Stimulated activated naive CD8-positive, alpha-beta T cell treated with anti-CD3 and anti-CD28 coated beads, Interleukin-15, Interleukin-2, amounts not matched to agents 100 U/mL and 50 U/mL, for 24 hours (primary cell): ENCODE results near the gene AARS2.

Source experiments
- ATAC-seq: fragments of 150-1000 bp; cut with Tn5 transposase; one replicate; pipeline ENCODE4 v1.10.0; 2021
- DNase-seq: peaks from one replicate; pipeline ENCODE4 v3.0.0; 2021

Gene AARS2

DNA sequence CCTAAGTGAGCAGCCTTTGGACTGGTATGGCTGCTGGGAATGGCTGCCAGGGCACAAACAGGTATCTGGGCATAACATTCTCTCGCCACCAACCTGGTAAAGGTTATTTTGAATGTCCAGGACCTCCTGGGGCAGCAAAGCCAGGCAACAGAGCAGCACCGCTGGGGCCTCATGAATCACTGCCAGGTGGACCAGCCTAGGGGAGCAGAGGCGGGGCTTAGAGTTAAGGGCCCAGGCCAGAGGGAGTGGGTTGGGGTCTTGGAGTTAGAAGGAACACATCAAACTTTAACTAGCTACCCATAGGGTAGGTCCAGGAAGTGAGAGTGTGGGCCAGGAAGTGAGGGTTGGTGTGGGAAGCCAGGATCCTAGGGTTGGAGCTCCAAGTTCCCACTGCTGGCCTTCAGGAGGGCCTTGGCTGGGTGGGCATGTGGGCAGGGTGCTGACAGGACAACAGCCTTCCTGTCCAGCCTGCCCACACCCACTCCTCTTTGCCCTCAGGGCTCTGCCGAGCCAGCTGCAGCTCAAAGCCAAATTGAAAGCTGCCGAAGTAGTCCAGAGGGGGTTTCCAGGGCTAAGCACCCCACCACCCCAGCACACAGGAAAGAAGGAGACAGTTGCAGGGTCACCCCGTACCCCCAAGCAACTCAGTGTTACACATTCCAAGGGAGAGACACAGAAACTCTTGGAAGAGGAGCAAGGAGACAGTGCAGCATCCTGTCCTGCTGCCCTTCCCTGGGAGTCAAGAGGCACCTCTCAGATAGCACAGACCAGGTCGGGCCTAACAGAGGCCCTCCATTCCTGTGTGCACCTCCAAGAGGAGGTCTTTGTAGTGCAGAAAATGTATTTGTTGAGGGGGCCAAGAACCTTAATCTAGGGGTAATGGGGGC, 50.4 kb downstream of the AARS2 start:
- DNase-seq, result peak; percentile 23
- no peak for ATAC-seq

DNA sequence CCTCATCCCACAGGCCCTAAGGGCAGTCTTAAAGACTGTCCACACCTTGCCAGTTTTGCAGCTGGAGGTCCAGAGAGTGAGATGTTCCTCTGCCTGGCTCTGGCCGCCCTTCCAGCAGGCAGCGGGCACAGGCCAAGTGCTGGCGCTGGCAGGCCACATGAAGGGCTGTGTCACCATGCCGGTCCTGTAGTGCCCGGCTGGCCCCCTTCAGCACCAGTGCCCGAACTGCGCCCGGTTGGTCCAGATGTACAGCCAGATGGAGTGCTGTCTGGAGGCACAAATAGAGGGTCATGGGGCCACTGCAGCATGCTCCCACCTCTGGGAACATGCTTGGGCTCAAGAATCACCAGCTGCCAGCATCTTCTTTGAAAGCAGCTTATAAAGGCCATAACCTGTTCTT, 51.6 kb downstream of the AARS2 start:
- no peak for DNase-seq
- no peak for ATAC-seq

DNA sequence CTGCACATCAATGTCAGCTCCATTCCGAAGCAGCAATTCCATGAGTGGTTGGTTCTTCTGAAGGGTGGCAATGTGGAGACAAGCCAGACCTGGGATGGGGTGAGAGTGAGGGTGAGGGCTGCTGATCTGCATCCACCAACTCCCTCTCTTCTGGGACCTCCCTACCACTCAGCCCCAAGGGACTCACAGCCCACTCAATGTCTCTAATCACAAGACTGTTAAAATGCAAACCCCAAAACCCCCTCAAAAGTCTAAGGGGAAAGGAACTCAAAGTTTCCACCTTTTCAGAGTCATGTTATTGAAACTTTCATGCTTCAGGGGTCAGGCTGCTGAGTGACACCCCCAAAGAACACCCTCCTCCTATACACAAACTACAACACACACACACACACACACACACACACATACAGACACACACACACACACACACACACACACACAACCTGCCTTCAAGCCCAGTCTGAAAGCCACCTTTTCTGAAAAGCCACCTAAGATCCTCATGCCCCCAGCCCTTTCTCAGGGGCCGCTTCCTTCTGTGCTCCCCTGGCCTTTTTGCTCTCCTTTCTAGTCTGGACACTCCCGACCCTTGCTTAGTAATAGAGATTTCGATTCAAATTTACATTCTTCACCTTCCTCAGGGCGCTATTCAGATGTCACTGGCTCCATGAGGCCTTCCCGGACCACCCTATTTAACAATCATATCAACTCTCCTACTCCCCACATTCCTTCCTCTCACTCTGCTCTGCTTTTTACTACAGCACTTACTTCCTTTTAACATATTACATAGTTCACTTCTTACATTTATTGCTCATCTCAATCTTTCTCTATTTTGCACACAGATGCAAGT, 52.5 kb downstream of the AARS2 start:
- DNase-seq, result no peak
- ATAC-seq, result no peak

DNA sequence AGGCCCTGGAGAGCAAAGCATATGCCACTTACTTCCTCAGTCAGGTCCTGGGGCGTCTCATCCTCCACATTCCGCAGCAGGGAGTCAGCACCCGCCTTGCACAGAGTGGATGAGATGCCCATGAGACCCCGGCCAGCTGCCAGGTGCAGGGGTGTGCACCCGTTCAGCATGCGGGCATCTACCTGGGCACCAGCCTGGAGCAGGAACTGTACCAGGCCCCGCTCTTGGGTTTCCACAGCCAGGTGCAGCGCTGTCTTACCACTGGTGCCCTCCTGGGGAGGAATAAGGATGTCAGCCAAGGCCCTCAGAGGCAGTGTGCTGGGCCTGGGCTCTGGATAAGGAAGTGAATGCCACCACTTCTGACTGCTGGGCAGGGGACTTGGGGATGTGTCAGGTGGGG, 53.1 kb downstream of the AARS2 start:
- no peak for DNase-seq
- ATAC-seq, result no peak

DNA sequence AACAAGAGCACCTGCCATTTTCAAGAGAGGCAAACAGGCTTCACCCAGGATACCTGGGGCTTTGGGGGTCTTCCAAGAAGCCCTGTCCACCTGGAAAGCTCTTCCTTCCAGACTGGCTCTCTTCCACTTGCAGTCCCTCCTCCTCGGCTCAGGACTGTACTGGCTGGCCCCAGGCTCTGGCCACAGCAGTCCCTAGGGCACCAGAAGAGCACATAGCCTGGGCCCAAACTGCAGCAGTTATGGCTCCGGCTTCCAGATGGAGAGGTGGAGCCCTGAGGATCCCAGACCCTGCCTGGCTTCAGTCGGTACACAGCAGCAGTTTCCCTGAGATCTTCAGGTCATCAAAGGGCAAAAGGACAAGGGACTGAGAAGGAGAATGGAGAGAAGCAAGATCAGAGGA, 54.2 kb downstream of the AARS2 start:
- ATAC-seq, result no peak
- no peak for DNase-seq

DNA sequence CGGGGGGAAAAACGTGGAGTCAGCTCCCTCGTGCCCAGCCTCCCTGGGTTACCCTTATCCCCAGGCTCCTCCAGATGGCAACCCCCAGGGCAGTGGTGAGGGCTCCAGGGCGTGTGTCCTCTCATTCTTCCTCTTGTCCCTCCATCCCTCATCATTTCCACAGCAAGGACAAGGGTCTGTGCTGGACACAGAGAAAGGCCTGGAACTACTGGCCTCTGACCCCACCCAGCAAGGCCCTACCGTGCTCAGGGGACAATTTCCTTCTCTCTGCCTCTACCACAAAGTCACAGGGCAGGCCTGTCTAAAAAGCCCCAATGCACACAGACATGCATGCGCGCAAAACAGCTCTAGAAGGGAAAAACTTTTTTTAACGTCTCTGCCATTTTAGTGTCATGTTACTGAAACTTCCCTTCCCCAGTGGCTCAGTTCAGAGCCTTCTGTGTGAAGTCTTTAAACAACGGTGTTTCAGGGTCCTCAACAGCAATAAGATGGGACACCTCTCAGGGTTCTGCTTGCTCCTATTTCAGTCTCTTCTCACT, 54.8 kb downstream of the AARS2 start:
- ATAC-seq (no peak), DNase-seq (no peak)

DNA sequence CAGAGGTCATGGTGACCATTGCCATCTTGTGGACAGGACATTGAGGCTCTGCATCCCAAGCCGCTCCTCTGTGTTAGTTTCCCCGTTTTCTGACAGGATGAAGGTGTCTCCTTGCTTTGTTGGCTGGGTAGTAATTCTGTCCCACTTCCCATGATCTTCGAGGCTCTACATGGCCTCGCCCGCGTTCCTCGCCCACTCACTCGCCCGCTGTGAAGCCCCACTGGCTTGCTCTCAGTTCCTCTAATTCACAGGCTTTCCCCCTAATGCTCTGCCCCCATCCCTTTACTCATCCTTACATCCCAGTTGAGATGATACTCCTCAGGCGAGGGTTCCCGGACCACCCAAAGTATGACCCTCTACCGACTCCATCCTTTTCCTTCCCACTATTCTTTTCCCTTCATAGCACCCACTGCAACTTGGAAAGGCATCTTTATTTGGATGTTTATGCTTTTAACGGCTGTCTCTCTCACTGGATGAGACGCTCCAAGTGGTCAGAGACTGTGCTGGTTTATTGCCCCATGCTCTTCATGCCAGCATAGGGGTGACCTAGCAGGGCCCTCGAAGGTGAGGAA, 55.3 kb downstream of the AARS2 start:
- ATAC-seq (peak; percentile 0), DNase-seq (no peak)

DNA sequence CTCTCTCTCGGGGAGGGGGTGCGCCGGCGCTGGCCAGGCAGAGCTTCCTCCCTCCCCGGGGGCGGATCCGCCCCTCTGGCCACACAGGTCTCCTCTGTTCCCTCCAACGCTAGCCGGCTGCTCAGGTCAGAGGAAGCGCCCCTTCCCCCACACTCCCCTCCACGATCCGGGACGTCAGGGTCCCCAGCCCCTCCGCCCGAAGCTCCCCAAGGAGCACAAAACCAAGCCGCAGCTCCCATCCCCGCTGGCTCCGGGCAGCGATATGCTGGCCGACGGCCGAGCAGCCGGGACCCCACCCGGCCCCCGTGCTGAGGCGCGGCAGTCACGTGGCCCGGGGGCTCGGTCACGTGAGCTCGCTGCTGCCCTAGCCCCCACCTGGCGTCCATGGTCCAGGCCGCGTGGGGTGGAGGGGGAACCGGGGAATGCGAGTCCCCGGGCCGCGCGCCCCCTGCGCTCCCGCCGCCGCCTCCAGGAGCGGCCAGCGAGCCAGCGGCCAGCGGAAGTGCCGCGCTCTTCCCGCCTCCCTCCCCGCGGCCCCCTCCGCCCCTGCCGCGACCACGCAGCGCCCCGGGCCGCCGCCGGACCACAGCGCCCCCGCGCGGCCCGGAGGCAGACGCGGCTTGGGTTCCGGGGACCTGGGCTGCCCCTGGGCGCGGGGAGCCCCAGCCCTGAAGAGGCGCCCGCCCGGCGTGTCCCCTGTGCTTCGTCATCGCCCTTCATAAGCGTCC, 56.0 kb downstream of the AARS2 start, which contains the start of gene SLC35B2:
Gene SLC35B2, minus strand, starts transcription at position 504 of the 728 bp plus-strand sequence. Its CDS starts 118 bp downstream, at position 386.
- peak; percentile 68 for ATAC-seq
- DNase-seq, result peak; percentile 78

DNA sequence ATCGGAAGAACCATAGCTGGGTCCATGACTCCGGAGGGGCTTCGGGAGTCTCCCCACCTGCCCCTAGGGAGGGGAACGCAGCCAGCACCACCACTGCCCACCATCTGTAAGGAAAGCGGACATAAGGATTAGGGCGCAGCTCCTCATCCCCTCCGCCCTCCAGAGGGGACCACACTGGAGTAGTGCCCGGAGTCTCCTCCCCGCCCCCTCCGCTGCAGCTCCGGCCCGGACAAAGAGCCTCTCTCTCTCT, 56.4 kb downstream of the AARS2 start:
- ATAC-seq (no peak), DNase-seq (peak; percentile 59)

DNA sequence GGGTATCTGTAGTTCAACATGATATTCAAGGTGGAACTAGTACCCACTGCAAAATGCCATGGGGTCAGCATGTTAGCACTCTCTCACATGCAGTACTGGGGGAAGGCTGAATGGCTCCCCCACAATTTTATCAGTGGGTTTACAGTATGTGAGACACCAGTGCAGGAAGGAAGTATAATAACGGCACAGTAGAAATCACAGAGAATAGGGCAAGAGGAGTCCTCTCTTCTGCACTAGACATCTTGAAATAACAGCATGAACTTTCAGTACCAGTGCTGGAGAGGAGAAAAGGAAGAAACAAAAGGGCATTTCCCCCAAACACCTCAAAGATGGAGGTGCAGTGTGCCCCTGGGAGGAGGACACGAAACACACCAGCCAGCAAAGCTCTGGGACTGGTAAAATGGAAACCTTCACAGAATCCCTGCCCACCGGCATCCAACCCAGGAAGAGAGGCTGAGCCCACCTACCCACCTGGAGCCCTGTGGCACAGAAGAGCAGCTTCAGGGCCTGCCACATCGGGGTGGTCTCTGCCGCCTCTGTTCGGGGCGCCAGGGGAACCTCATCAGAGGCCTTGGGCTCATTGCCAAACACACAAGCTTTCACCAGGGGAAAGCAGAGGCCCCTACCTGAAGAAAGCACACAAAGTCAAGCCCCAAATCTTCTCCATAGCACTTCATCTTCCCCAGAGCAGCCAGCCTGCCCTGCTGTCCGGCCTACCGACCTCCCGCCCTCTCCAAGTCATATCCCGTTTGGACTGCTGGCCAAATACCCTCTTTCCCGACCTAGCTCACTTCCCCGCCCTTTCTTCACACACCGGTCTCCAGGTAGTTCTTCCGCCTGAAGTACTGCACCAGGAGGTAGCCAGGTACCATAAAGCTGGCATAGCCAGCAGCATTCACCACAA, 57.0 kb downstream of the AARS2 start:
- ATAC-seq (peak; percentile 10), DNase-seq (peak; percentile 36)

DNA sequence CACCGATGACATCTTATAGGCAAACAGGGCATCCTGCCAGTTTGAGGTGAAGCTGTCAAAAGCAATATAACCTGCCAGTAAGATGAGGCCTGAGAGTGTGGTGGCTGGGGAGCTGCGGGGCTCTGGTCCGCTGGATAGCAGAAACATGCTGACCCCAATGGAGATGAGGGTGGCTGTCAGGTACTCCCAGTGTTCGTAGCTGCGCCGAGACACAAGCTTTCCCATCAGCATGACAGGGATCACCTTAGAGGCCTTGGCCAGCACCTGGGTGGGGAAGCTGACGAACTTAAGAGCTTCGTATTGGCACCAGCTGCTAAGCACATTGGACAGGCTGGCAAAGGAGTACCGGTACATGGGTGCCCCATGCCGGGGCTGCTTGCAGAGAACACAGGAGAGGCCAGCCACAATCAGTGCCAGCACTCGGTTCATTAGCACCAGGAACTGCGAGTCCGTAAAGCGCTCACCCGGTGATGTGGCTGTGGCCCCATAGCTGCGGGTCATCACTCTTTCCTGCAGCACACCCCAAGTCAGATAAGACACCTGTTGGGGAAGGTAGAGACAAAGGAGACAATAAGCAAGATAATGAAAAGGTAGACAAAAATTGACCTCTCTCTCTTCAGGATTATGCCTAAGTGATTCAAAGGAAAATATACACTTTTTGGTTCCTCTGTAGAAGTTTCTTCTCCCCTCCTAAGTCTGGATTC, 57.9 kb downstream of the AARS2 start:
- peak; percentile 46 for DNase-seq
- peak; percentile 2 for ATAC-seq

DNA sequence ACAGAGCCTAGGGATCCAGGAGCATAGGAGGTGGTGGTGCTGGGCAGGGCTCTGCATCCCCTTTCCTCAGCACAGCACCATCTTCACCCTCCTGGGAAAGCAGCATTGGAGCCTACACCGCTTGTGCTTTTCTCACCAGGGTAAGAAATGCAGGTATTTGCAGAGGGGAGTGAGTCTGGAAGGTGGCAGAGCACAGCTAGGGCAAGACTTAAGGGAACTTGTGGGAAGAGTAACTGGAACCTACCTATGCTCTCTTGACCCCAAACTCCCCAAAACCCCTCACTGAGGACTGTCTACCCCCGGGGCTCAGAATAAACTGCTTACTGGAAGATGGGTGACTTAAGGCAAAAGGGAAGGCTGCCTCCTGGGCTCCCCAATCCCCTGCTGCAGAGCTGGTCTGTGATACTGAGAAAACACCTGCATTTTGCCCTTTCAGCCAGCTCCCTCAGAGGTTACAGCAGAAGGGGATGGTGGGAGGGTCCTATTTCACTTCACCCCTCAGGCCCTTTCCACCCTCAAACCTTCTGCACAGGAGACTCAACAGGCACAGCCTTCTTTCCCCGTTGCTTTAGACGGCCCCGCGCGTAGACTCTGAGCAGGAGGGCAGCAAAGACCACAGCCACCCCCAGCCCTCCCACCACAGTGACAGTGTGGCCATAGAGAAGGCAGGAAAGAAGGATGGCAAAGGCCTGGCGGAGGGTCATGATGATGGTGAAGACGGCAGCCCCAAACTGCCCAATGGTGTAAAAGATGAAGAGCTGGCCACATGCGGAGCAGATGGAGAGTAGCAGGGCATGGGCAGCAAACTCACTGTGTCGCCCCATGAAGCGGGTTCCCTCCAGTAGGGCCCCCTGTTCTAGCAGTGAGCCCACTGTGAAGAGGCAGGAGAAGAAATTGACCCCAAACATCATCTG, 58.7 kb downstream of the AARS2 start:
- DNase-seq, result peak; percentile 49

DNA sequence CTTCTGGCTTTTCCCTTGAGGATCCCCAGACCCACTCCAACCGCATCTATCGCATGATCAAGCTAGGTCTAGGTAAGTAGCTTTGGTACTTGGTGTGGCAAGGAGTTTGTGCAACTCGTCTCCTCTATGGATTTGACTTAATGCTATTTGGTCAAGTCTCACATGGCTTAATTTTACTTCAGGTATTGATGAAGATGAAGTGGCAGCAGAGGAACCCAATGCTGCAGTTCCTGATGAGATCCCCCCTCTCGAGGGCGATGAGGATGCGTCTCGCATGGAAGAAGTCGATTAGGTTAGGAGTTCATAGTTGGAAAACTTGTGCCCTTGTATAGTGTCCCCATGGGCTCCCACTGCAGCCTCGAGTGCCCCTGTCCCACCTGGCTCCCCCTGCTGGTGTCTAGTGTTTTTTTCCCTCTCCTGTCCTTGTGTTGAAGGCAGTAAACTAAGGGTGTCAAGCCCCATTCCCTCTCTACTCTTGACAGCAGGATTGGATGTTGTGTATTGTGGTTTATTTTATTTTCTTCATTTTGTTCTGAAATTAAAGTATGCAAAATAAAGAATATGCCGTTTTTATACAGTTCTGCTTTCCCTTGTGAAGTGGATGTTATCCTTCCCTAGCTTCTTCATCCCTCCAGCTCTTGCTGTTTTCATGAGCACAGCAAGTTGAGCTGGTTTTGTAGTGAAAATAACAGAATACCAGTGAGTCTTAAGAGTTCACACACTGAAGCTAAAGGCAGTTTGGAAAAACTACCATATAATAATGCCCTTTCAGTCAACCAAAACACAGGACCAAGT, 59.6 kb downstream of the AARS2 start:
- ATAC-seq (no peak), DNase-seq (peak; percentile 78)

More for the DNA sequence above, 58.7 kb downstream of the AARS2 start:
- ATAC-seq, result peak; percentile 1

DNA sequence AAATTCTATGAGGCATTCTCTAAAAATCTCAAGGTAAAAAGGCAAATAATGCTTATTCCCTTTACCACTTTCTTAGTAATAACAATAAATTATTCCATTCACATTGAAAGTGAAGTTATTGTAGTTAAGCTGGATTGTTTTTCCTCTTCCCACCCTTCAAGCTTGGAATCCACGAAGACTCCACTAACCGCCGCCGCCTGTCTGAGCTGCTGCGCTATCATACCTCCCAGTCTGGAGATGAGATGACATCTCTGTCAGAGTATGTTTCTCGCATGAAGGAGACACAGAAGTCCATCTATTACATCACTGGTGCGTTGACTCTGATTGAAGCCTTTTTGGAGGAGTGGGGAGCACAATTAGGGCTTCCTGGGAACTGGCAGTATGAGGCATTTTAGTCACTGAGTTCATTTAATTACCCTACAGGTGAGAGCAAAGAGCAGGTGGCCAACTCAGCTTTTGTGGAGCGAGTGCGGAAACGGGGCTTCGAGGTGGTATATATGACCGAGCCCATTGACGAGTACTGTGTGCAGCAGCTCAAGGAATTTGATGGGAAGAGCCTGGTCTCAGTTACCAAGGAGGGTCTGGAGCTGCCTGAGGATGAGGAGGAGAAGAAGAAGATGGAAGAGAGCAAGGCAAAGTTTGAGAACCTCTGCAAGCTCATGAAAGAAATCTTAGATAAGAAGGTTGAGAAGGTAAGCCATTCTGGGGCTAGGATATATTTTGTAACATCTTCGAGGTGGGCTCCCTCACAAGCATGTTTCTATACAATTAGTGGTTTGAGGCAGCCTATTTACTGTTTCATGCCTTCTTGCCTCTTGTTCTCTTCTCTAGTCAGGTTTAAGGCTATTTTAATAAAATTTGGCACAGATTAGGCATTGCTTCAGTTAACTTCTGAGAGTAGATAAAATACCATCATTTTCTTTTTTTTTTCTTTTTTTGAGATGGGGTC, 61.3 kb downstream of the AARS2 start:
- ATAC-seq, result no peak
- no peak for DNase-seq

DNA sequence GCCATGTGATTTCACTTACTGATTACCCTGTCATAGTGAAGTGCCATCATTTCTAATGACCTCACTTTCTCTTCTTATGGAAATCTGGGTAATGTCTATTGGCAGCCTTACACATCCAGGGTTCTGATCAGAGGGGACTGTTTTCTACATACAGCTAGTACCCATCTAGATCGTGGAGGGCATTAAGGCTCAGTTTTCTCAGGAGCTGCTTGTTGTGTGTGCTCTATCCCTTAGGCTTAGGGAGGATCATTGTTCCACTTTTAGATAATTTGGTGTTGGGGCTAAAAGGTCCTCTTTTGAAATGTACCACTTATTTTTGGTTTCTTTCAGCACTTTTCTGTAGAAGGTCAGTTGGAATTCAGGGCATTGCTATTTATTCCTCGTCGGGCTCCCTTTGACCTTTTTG, 62.4 kb downstream of the AARS2 start:
- DNase-seq (no peak), ATAC-seq (no peak)

DNA sequence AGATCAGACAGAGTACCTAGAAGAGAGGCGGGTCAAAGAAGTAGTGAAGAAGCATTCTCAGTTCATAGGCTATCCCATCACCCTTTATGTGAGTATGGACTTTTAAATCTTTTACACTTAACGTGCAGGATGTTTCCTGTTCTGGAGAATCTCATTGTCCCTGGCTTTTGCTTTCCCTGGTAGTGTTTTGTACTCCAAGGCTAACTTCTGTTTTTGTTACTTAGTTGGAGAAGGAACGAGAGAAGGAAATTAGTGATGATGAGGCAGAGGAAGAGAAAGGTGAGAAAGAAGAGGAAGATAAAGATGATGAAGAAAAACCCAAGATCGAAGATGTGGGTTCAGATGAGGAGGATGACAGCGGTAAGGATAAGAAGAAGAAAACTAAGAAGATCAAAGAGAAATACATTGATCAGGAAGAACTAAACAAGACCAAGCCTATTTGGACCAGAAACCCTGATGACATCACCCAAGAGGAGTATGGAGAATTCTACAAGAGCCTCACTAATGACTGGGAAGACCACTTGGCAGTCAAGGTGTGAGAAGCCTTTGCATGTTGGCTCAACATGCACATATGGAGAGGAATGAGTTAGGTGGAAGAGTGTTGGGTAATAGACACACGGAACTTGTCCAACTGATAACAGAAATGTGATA, 63.0 kb downstream of the AARS2 start:
- DNase-seq (no peak), ATAC-seq (no peak)
